ENCODE measurements around the gene DRGX. TPM values are rescaled to one million over a fixed set of nuclear protein-coding genes. Genes with fewer than 3 reads are reported as not detected.

The DRGX gene
- total and polyA plus RNA-seq, 2 experiments from 2014 or later = 0.09 TPM; not detected in 1

DNA sequence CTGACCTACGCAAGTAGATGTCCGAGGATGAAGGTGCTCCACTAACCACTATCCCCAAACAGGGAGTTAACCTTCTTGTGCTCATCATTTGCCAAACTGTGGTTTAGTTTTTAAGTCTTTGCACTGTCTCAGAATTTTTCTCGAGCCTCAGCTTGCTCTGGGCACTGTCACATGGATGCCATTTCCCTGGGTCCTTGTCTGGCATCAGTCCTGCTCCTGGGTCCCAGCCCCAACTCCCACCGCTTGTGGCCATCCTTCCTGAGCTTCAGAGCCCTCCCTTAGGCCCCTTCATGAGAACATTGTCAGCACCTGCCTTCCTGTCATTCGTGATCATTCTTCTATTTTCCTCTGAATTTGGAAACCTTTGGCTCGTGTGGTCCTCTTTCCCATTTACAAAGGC lies 63.1 kb downstream of the DRGX start:
- Histone ChIP-seq H3K9me2 (ENCODE audit: insufficient read depth) (no peaks in the 10 kb centered on the region), H3K9me3 (ENCODE audit: low read depth) (no peaks in the 10 kb centered on the region), H3K27ac (no peak overlapping the region), H2AFZ (no peak overlapping the region), H3K79me2 (ENCODE audit: insufficient read depth) (no peaks in the 10 kb centered on the region), H3K36me3 (ENCODE audit: low read depth) (no peaks in the 10 kb centered on the region), H3K4me1 (ENCODE audit: insufficient read depth) (no peaks in the 10 kb centered on the region), H3K4me2 (ENCODE audit: unreplicated experiment) (no peak overlapping the region), H3K9ac (no peak overlapping the region), H3K27me3 (replicated peaks; ENCODE audit: insufficient read depth) (peaks cover 15% of the 10 kb centered on the region), H3F3A (ENCODE audit: insufficient read depth) (no peaks in the 10 kb centered on the region), H4K20me1 (ENCODE audit: insufficient read depth) (no peaks in the 10 kb centered on the region), H3K4me3 (no peak overlapping the region)
- in situ Hi-C loops (cut with MboI) = no loop called here
- TF ChIP-seq EZH2 (IDR thresholded peaks at IDR 0.05; ENCODE audit: insufficient read depth, poor library complexity, severe bottlenecking) = no peak
- no peak for TF ChIP-seq EZH2phosphoT487 (IDR thresholded peaks at IDR 0.05; ENCODE audit: insufficient read depth, low read depth)
- DNase-seq = no peak
- WGBS, 2 experiments (ENCODE audit: low coverage in 1 of 2, low lambda C conversion rate in 2 of 2, missing lambda C conversion rate in 2 of 2) = 42% methylated on average over 6 of the region's 6 CpGs

DNA sequence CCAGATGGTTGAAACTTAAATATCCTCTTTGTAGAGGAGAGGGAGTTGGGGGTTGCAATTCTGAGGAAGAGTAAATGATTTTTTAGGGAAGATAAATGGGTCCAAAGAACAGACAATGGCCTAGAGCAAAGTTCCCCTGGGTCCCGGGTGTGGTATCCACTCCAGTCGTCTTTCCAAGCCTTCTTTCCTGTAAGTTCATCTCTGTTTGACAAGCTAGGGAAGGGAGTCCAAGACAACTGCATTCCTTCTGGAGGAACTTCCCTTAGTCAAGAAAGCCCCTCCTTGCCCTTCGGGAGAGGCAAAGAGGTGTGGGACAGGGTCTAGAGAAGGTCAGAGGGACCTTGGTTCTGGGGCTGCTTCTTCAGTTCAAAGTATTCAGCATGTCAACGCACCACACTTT lies 63.6 kb downstream of the DRGX start:
- no peaks in the 10 kb centered on the region for H3K9me3 ChIP-seq (ENCODE audit: low read depth)
- no peaks in the 10 kb centered on the region for H3K36me3 ChIP-seq (ENCODE audit: low read depth)
- H3K9me2 ChIP-seq (ENCODE audit: insufficient read depth) = no peaks in the 10 kb centered on the region
- no peak overlapping the region for H3K9ac ChIP-seq
- no peaks in the 10 kb centered on the region for H3F3A ChIP-seq (ENCODE audit: insufficient read depth)
- in situ Hi-C loops (cut with MboI) = no loop called here
- TF ChIP-seq EZH2phosphoT487 (IDR thresholded peaks at IDR 0.05; ENCODE audit: insufficient read depth, low read depth) (no peak), EZH2 (IDR thresholded peaks at IDR 0.05; ENCODE audit: insufficient read depth, poor library complexity, severe bottlenecking) (no peak)
- no peaks in the 10 kb centered on the region for H3K4me1 ChIP-seq (ENCODE audit: insufficient read depth)
- H3K27me3 ChIP-seq (replicated peaks; ENCODE audit: insufficient read depth) = peaks cover 15% of the 10 kb centered on the region
- no peak overlapping the region for H2AFZ ChIP-seq
- no peak overlapping the region for H3K27ac ChIP-seq
- no peaks in the 10 kb centered on the region for H3K79me2 ChIP-seq (ENCODE audit: insufficient read depth)
- H3K4me3 ChIP-seq = no peak overlapping the region
- H3K4me2 ChIP-seq (ENCODE audit: unreplicated experiment) = no peak overlapping the region
- no peak for DNase-seq
- H4K20me1 ChIP-seq (ENCODE audit: insufficient read depth) = no peaks in the 10 kb centered on the region
- 58 to 62% methylated on average over 4 of the region's 4 CpGs for WGBS, 2 experiments (ENCODE audit: low coverage in 1 of 2, low lambda C conversion rate in 2 of 2, missing lambda C conversion rate in 2 of 2)

DNA sequence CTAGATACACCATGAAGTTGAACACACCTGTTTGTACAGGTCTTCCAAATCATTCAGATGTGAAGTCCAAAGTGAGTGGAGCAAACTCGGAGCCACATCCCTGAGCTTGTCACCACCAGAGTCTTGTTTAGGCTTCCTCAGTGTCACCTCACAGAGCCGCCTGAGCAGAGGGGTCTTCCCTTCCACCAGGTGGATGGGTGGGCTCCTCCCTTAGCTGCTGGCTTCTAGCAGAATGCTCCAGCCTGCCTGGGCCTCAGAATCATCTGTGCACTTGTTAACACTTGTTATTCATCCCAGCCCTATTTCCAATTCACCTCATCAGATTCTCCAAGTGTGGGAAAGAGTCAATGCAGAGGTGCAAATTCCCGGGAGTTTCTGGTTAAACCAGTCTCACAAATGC lies 64.5 kb downstream of the DRGX start:
- H2AFZ ChIP-seq = no peak overlapping the region
- TF ChIP-seq EZH2 (IDR thresholded peaks at IDR 0.05; ENCODE audit: insufficient read depth, poor library complexity, severe bottlenecking) (no peak), EZH2phosphoT487 (IDR thresholded peaks at IDR 0.05; ENCODE audit: insufficient read depth, low read depth) (no peak)

DNA sequence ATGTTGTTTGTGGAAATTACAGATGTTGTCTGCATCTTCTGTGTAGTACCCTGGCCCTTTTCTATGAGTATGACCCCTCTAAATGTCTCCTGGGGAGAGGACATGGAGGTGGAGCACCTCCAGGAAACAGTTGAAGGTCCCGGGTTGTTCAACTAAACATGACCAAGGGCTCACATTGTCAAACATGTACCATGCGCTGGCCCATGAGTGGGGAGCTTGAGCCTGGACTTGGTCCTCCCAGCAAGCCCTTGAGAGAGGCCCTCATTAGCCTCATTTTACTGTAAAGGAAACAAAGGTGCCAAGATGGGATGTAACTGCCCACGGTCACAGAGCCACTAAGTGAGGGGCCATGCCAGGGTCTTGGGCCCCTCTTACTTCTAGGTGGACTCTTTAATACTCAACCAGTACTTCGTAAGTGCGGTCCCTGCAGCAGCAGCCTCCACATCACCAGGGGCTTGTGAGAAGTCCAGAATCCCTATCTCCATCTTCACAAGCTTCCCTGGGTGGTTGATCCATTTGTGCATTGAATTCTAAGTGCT lies 65.7 kb downstream of the DRGX start:
- H4K20me1 ChIP-seq (ENCODE audit: insufficient read depth) = no peaks in the 10 kb centered on the region
- TF ChIP-seq EZH2 (IDR thresholded peaks at IDR 0.05; ENCODE audit: insufficient read depth, poor library complexity, severe bottlenecking) (no peak), EZH2phosphoT487 (IDR thresholded peaks at IDR 0.05; ENCODE audit: insufficient read depth, low read depth) (no peak)

More for the DNA sequence above, 64.5 kb downstream of the DRGX start:
- DNase-seq = no peak
- Histone ChIP-seq H4K20me1 (ENCODE audit: insufficient read depth) (no peaks in the 10 kb centered on the region), H3K79me2 (ENCODE audit: insufficient read depth) (no peaks in the 10 kb centered on the region), H3F3A (ENCODE audit: insufficient read depth) (no peaks in the 10 kb centered on the region), H3K4me1 (ENCODE audit: insufficient read depth) (no peaks in the 10 kb centered on the region), H3K36me3 (ENCODE audit: low read depth) (no peaks in the 10 kb centered on the region), H3K27me3 (replicated peaks; ENCODE audit: insufficient read depth) (peaks cover 10% of the 10 kb centered on the region), H3K9ac (no peak overlapping the region), H3K4me3 (no peak overlapping the region), H3K27ac (no peak overlapping the region), H3K4me2 (ENCODE audit: unreplicated experiment) (no peak overlapping the region), H3K9me3 (ENCODE audit: low read depth) (no peaks in the 10 kb centered on the region), H3K9me2 (ENCODE audit: insufficient read depth) (no peaks in the 10 kb centered on the region)
- 45 to 55% methylated on average over 3 of the region's 3 CpGs for WGBS, 2 experiments (ENCODE audit: low coverage in 1 of 2, low lambda C conversion rate in 2 of 2, missing lambda C conversion rate in 2 of 2)
- in situ Hi-C loops (cut with MboI) = no loop called here

DNA sequence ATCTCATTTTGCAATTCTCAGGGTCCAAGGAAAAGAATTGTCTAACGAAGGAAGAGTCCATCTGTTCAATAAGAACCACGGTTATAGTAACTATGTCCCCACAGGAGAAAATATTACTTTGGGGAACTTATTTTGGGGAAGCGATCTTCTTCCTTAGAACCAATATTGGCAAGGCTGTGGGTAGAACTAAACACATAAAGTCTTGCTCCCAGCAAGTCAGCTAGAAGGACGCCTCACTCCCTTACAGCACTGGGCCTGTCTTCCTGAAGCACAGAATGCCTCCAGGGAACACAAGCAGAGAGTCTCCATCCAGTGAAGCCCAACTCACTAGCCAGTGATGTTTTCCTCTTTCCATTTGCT lies 66.8 kb downstream of the DRGX start:
- Histone ChIP-seq H3K9ac (no peak overlapping the region), H4K20me1 (ENCODE audit: insufficient read depth) (no peaks in the 10 kb centered on the region), H3K27ac (no peak overlapping the region), H3F3A (ENCODE audit: insufficient read depth) (no peaks in the 10 kb centered on the region), H2AFZ (no peak overlapping the region), H3K9me2 (ENCODE audit: insufficient read depth) (no peaks in the 10 kb centered on the region), H3K4me2 (ENCODE audit: unreplicated experiment) (no peak overlapping the region), H3K4me1 (ENCODE audit: insufficient read depth) (no peaks in the 10 kb centered on the region), H3K36me3 (ENCODE audit: low read depth) (no peaks in the 10 kb centered on the region), H3K4me3 (no peak overlapping the region), H3K79me2 (ENCODE audit: insufficient read depth) (no peaks in the 10 kb centered on the region), H3K27me3 (replicated peaks; ENCODE audit: insufficient read depth) (peaks cover 9% of the 10 kb centered on the region), H3K9me3 (ENCODE audit: low read depth) (no peaks in the 10 kb centered on the region)
- no peak for DNase-seq
- 62 to 68% methylated on average over 4 of the region's 4 CpGs for WGBS, 2 experiments (ENCODE audit: low coverage in 1 of 2, low lambda C conversion rate in 2 of 2, missing lambda C conversion rate in 2 of 2)
- TF ChIP-seq EZH2phosphoT487 (IDR thresholded peaks at IDR 0.05; ENCODE audit: insufficient read depth, low read depth) (no peak), EZH2 (IDR thresholded peaks at IDR 0.05; ENCODE audit: insufficient read depth, poor library complexity, severe bottlenecking) (no peak)
- in situ Hi-C loops (cut with MboI) = no loop called here

More for the DNA sequence above, 65.7 kb downstream of the DRGX start:
- Histone ChIP-seq H2AFZ (no peak overlapping the region), H3K9ac (no peak overlapping the region), H3K4me3 (no peak overlapping the region), H3K4me1 (ENCODE audit: insufficient read depth) (no peaks in the 10 kb centered on the region), H3K27me3 (replicated peaks; ENCODE audit: insufficient read depth) (peaks cover 9% of the 10 kb centered on the region), H3K27ac (no peak overlapping the region), H3K9me2 (ENCODE audit: insufficient read depth) (no peaks in the 10 kb centered on the region), H3K4me2 (ENCODE audit: unreplicated experiment) (no peak overlapping the region), H3K36me3 (ENCODE audit: low read depth) (no peaks in the 10 kb centered on the region), H3K9me3 (ENCODE audit: low read depth) (no peaks in the 10 kb centered on the region), H3F3A (ENCODE audit: insufficient read depth) (no peaks in the 10 kb centered on the region), H3K79me2 (ENCODE audit: insufficient read depth) (no peaks in the 10 kb centered on the region)
- no peak for DNase-seq
- 57 to 67% methylated on average over 5 of the region's 5 CpGs for WGBS, 2 experiments (ENCODE audit: low coverage in 1 of 2, low lambda C conversion rate in 2 of 2, missing lambda C conversion rate in 2 of 2)
- in situ Hi-C loops (cut with MboI) = no loop called here

Data from GM23248 (cell line).